Ishikawa (cell line): ENCODE measurements around the gene ARID1B.

Experiments
- CREB1 ChIP-seq: IDR thresholded peaks from 2 replicates; pipeline ENCODE4 v1.6.1; 2012; ENCODE audit warnings: low read depth
- EGR1 ChIP-seq: IDR thresholded peaks from 2 replicates; pipeline ENCODE4 v1.6.1; 2012
- EP300 ChIP-seq: IDR thresholded peaks from 2 replicates; pipeline ENCODE4 v1.6.1; 2012; ENCODE audit warnings: borderline replicate concordance
- FOXM1 ChIP-seq: IDR thresholded peaks from 2 replicates; pipeline ENCODE4 v1.6.1; 2012; ENCODE audit warnings: low read depth, borderline replicate concordance
- TAF1 ChIP-seq: IDR thresholded peaks from 2 replicates; pipeline ENCODE4 v1.6.1; 2012; ENCODE audit warnings: low read depth, mild to moderate bottlenecking
- TF ChIP-seq, protein P1 (sequence below): IDR thresholded peaks from 2 replicates; pipeline ENCODE4 v1.6.1; 2012
- TF ChIP-seq, protein P2 (sequence below): IDR thresholded peaks from 2 replicates; pipeline ENCODE4 v1.6.1; 2012; ENCODE audit warnings: low read depth, mild to moderate bottlenecking

DNA sequence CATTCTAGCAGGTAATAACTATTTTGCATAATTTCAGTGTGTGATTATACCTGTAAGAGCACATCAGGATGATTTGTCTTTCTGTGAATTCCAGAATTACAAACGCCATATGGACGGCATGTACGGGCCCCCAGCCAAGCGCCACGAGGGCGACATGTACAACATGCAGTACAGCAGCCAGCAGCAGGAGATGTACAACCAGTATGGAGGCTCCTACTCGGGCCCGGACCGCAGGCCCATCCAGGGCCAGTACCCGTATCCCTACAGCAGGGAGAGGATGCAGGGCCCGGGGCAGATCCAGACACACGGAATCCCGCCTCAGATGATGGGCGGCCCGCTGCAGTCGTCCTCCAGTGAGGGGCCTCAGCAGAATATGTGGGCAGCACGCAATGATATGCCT lies 423.4 kb downstream of the ARID1B start:
- TF ChIP-seq FOXM1, result no peak
- no peak for TF ChIP-seq TAF1
- TF ChIP-seq, protein P1, sequence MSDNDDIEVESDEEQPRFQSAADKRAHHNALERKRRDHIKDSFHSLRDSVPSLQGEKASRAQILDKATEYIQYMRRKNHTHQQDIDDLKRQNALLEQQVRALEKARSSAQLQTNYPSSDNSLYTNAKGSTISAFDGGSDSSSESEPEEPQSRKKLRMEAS, result no peak
- TF ChIP-seq, protein P2, sequence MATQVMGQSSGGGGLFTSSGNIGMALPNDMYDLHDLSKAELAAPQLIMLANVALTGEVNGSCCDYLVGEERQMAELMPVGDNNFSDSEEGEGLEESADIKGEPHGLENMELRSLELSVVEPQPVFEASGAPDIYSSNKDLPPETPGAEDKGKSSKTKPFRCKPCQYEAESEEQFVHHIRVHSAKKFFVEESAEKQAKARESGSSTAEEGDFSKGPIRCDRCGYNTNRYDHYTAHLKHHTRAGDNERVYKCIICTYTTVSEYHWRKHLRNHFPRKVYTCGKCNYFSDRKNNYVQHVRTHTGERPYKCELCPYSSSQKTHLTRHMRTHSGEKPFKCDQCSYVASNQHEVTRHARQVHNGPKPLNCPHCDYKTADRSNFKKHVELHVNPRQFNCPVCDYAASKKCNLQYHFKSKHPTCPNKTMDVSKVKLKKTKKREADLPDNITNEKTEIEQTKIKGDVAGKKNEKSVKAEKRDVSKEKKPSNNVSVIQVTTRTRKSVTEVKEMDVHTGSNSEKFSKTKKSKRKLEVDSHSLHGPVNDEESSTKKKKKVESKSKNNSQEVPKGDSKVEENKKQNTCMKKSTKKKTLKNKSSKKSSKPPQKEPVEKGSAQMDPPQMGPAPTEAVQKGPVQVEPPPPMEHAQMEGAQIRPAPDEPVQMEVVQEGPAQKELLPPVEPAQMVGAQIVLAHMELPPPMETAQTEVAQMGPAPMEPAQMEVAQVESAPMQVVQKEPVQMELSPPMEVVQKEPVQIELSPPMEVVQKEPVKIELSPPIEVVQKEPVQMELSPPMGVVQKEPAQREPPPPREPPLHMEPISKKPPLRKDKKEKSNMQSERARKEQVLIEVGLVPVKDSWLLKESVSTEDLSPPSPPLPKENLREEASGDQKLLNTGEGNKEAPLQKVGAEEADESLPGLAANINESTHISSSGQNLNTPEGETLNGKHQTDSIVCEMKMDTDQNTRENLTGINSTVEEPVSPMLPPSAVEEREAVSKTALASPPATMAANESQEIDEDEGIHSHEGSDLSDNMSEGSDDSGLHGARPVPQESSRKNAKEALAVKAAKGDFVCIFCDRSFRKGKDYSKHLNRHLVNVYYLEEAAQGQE, result no peak
- TF ChIP-seq EP300, result no peak
- TF ChIP-seq EGR1, result no peak
- no peak for TF ChIP-seq CREB1
